HCT116 (cell line): ENCODE measurements around the gene RNU1-4. TPM values are rescaled to one million over a fixed set of nuclear protein-coding genes. Genes with fewer than 3 reads are reported as not detected.
"Not testable (repeated sequence)": the region's sequence is repeated elsewhere in the genome, so short reads cannot be mapped to it uniquely, and the experiment has no call there.

Experiments used
- ATAC-seq: fragments of 200-7000 bp; cut with Tn5 transposase; 2 replicates; pipeline ENCODE4 v1.9.1; 2020; ENCODE audit warnings: mild to moderate bottlenecking, moderate library complexity
- BruUV-seq: library from RNA; stranded (reverse); fragments of 400-500 nt; replicated peaks from 2 replicates; lab custom pipeline; 2021; lab: Mats Ljungman, UMichigan
- CTCF ChIA-PET: fragments of 300-600 bp; sonication (Branson Sonifier 250); formaldehyde crosslinking; loops from one replicate; lab custom pipeline; 2021; ENCODE audit warnings: antibody characterized with exemption; lab: Charles Lee
- POLR2A ChIA-PET: fragments of 300-600, 350-600 bp; sonication (Branson Sonifier 250); formaldehyde crosslinking; loops from one replicate; lab custom pipeline; 2021; ENCODE audit warnings: antibody characterized with exemption; lab: Charles Lee
- RAD21 ChIA-PET, 2 experiments: fragments of 300-600 bp; sonication (Branson Sonifier 250); formaldehyde crosslinking; loops; one replicate each; lab custom pipeline; 2023; ENCODE audit warnings: low total read pairs in 2 of 2; ENCODE audit not compliant: uncharacterized antibody in 2 of 2, unreplicated experiment in 2 of 2, low non-redundant PET in 1 of 2; lab: Charles Lee
- DNase-seq: peaks from one replicate; pipeline ENCODE4 v3.0.0-alpha.2; 2010; ENCODE audit warnings: low read depth, low spot score
- H2AFZ ChIP-seq: fragments of 200-600 bp; shearing (Covaris generic), sonication (generic); 2 replicates; pipeline ENCODE4 v1.6.1; 2017; ENCODE audit warnings: low read depth, mixed run types, mixed read lengths, antibody characterized with exemption, low read length; ENCODE audit not compliant: poor library complexity, severe bottlenecking
- H3K27ac ChIP-seq: 2 replicates; pipeline ENCODE4 v1.5.1; 2012; ENCODE audit warnings: low read depth, low read length
- H3K27me3 ChIP-seq: fragments of 200-600 bp; sonication (generic); 2 replicates; pipeline ENCODE4 v1.6.1; 2016; ENCODE audit warnings: mixed run types, low read length, mixed read lengths; ENCODE audit not compliant: insufficient read depth
- H3K36me3 ChIP-seq, 2 experiments: fragments of 200-500 bp in 1 of 2; fragments of 200-600 bp in 1 of 2; sonication (Bioruptor generic) in 1 of 2; sonication (generic) in 1 of 2; 2 replicates each; pipeline versions ENCODE4 v1.5.1 to v1.6.1; 2014 to 2016; ENCODE audit warnings: low read length in 2 of 2, inconsistent platforms in 1 of 2, mixed read lengths in 1 of 2, mixed run types in 1 of 2; ENCODE audit not compliant: insufficient read depth in 2 of 2, control insufficient read depth in 1 of 2
- H3K4me1 ChIP-seq, 2 experiments: fragments of 200-600 bp in 1 of 2; sonication (generic) in 1 of 2; 2 replicates each; pipeline versions ENCODE4 v1.5.1 to v1.6.1; 2012 to 2017; ENCODE audit warnings: low read length in 2 of 2, inconsistent platforms in 1 of 2, mild to moderate bottlenecking in 1 of 2, mixed read lengths in 1 of 2, mixed run types in 1 of 2, moderate library complexity in 1 of 2; ENCODE audit not compliant: insufficient read depth in 2 of 2, control insufficient read depth in 1 of 2
- H3K4me2 ChIP-seq: fragments of 200-600 bp; sonication (generic); 2 replicates; pipeline ENCODE4 v1.6.1; 2017; ENCODE audit warnings: mixed run types, low read length, mixed read lengths
- H3K4me3 ChIP-seq, 2 experiments: fragments of 200-600 bp in 1 of 2; sonication (generic) in 1 of 2; replicated peaks in 1 of 2; 2 replicates each; pipeline ENCODE4 v1.5.1; 2011 to 2016; ENCODE audit warnings: low read length in 2 of 2, control low read depth in 1 of 2, low read depth in 1 of 2, mild to moderate bottlenecking in 1 of 2, mixed read lengths in 1 of 2, mixed run types in 1 of 2
- H3K79me2 ChIP-seq: fragments of 200-600 bp; sonication (generic); 2 replicates; pipeline ENCODE4 v1.6.1; 2017; ENCODE audit warnings: mild to moderate bottlenecking, mixed run types, low read length, moderate library complexity, mixed read lengths; ENCODE audit not compliant: insufficient read depth
- H3K9ac ChIP-seq: fragments of 200-600 bp; sonication (generic); 2 replicates; pipeline ENCODE4 v1.6.1; 2016; ENCODE audit warnings: low read length, mixed read lengths
- H3K9me2 ChIP-seq: fragments of 200-600 bp; sonication (generic), shearing (Covaris generic); 2 replicates; pipeline ENCODE4 v1.6.1; 2017; ENCODE audit warnings: mixed run types, mild to moderate bottlenecking, moderate library complexity; ENCODE audit not compliant: insufficient read depth
- H3K9me3 ChIP-seq, 2 experiments: fragments of 200-500 bp in 1 of 2; fragments of 200-600 bp in 1 of 2; sonication (Bioruptor generic) in 1 of 2; sonication (generic) in 1 of 2; 2 replicates each; pipeline ENCODE4 v1.6.1; 2014 to 2017; ENCODE audit warnings: low read length in 2 of 2, mixed read lengths in 2 of 2, inconsistent platforms in 1 of 2, low read depth in 1 of 2, mild to moderate bottlenecking in 1 of 2, mixed run types in 1 of 2, moderate library complexity in 1 of 2; ENCODE audit not compliant: control insufficient read depth in 1 of 2, insufficient read depth in 1 of 2
- H4K20me1 ChIP-seq: fragments of 200-600 bp; sonication (generic), shearing (Covaris generic); 2 replicates; pipeline ENCODE4 v1.6.1; 2017; ENCODE audit warnings: mixed run types, mild to moderate bottlenecking, moderate library complexity; ENCODE audit not compliant: insufficient read depth
- intact Hi-C: fragments of 100-400 bp; cut with micrococcal nuclease; formaldehyde crosslinking; loops from 2 replicates; pipeline ENCODE4 v1.10.0; 2022
- total RNA-seq: library from RNA; stranded (reverse); gene quantifications from one replicate; pipeline ENCODE4 v1.2.1, GENCODE V29; 2021; ENCODE audit not compliant: unreplicated experiment

The RNU1-4 gene
- total RNA-seq, 1 experiment from 2014 or later, result 1,685 TPM

GRCh38 chr1:16765731-16766605 lies 25.7 kb downstream of the RNU1-4 start:
- BruUV-seq, RAD21 ChIA-PET, H2AFZ ChIP-seq, H3K4me2 ChIP-seq, H4K20me1 ChIP-seq, H3K4me3 ChIP-seq, H3K36me3 ChIP-seq, H3K9me2 ChIP-seq, H3K27ac ChIP-seq, DNase-seq, H3K9ac ChIP-seq, intact Hi-C loops, POLR2A ChIA-PET, H3K27me3 ChIP-seq, H3K4me1 ChIP-seq, H3K79me2 ChIP-seq, H3K9me3 ChIP-seq, CTCF ChIA-PET: not testable (repeated sequence)
- peak; percentile 17; the same call in 1 of the 2 replicates for ATAC-seq

DNA sequence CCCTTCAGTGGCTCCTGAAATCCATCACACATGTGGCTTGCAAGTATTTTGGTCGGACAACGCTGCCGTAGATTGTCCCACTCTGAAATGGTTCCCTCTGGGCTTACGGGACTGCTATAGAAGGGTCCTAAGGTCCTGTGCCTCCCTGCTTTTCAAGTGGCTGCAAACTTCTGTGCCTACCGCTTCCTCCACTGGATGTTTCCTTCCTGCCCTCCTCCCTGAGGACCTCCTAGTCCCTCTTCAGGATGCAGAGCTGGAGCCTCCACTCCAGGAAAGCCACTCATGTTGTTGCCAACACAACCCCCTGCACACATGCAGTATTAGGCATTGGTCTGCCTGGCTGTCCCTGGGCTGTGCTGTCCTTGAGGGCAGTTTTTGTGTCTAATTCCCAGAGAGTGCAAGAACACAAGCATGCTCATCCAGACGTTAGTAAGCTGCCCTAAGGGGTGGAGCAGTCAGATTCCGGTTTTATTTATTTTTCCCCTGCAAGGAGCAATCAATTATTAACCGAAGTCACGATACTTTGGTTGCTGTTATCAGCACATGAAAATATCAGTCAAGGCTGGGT lies 26.5 kb downstream of the RNU1-4 start:
- H3K9ac ChIP-seq, H3K4me3 ChIP-seq, H2AFZ ChIP-seq, H3K9me3 ChIP-seq, H3K36me3 ChIP-seq, CTCF ChIA-PET, H3K4me1 ChIP-seq, DNase-seq, H3K27ac ChIP-seq, H4K20me1 ChIP-seq, H3K79me2 ChIP-seq, H3K27me3 ChIP-seq, intact Hi-C loops, BruUV-seq, POLR2A ChIA-PET, H3K9me2 ChIP-seq, RAD21 ChIA-PET, H3K4me2 ChIP-seq: not testable (repeated sequence)
- peak; percentile 43 for ATAC-seq

- POLR2A ChIA-PET, RAD21 ChIA-PET, H3K9me2 ChIP-seq, H3K4me3 ChIP-seq, H3K9ac ChIP-seq, DNase-seq, H3K4me1 ChIP-seq, H3K9me3 ChIP-seq, CTCF ChIA-PET, intact Hi-C loops, H3K27me3 ChIP-seq, H3K79me2 ChIP-seq, H4K20me1 ChIP-seq, H2AFZ ChIP-seq, H3K27ac ChIP-seq, H3K36me3 ChIP-seq, BruUV-seq: not testable (repeated sequence)
- peak; percentile 74 for ATAC-seq
- peak overlapping the region; percentile 19; the same call in 1 of the 2 replicates for H3K4me2 ChIP-seq
Measured at GRCh38 chr1:16770139-16770759, 29.9 kb downstream of the RNU1-4 start.

DNA sequence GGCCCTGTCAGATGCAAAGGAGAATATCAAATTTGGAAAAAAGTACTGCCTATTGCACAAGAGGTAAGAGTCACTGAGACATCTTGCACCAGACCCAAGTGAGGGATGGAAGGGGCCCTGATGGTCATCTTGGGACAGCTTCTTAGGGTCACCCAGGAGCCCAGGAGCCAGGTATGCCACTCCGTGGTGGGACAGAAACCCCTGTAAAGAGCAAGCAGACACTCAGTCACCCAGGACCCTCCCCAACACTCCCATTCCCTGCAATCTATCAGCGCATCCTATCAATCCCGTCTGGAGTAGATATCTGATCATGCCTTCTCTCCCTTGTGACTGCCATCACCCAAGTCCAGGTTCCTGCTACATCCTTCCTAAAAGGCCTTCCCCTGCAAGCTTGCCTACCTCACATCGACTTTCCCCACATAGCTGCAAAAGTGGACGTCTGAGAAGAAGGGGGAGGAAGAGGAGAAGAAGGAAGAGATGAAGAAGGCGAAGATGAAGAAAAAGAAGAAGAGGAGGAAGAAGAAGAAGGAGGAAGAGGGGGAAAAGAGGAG lies 30.7 kb downstream of the RNU1-4 start:
- H3K4me3 ChIP-seq, H3K9ac ChIP-seq, H4K20me1 ChIP-seq, H3K4me1 ChIP-seq, CTCF ChIA-PET, H3K9me2 ChIP-seq, DNase-seq, intact Hi-C loops, H3K9me3 ChIP-seq, RAD21 ChIA-PET, H3K4me2 ChIP-seq, POLR2A ChIA-PET, H3K27ac ChIP-seq, H2AFZ ChIP-seq, ATAC-seq, H3K79me2 ChIP-seq, H3K36me3 ChIP-seq, BruUV-seq, H3K27me3 ChIP-seq: not testable (repeated sequence)
